Measurements from ENCODE around the gene NAALADL2.
"Not testable (repeated sequence)": the region's sequence is repeated elsewhere in the genome, so short reads cannot be mapped to it uniquely, and the experiment has no call there.

NAALADL2 gene

GRCh38 chr3:175131866-175132265, 272.7 kb downstream of the NAALADL2 start:
- DNase-seq (ENCODE audit: low read depth in 3 of 3): not testable (repeated sequence)

- DNase-seq (ENCODE audit: low read depth in 3 of 3): not testable (repeated sequence)
Observed at GRCh38 chr3:175132706-175133105, 273.6 kb downstream of the NAALADL2 start.

- no peak for DNase-seq (ENCODE audit: low read depth in 3 of 3)
Observed at GRCh38 chr3:175144368-175144767, 285.2 kb downstream of the NAALADL2 start.

GRCh38 chr3:175146258-175146657, 287.1 kb downstream of the NAALADL2 start:
- DNase-seq (ENCODE audit: low read depth in 3 of 3): no peak

GRCh38 chr3:175149675-175150074, 290.5 kb downstream of the NAALADL2 start:
- no peak for DNase-seq (ENCODE audit: low read depth in 3 of 3)

GRCh38 chr3:175150812-175151401, 291.8 kb downstream of the NAALADL2 start:
- DNase-seq (ENCODE audit: low read depth in 3 of 3): no peak

- DNase-seq (ENCODE audit: low read depth in 3 of 3): no peak
Observed at GRCh38 chr3:175153595-175153994, 294.5 kb downstream of the NAALADL2 start.

GRCh38 chr3:175155172-175155571, 296.0 kb downstream of the NAALADL2 start:
- no peak for DNase-seq (ENCODE audit: low read depth in 3 of 3)

- DNase-seq (ENCODE audit: low read depth in 3 of 3): no peak
Observed at GRCh38 chr3:175159202-175159601, 300.1 kb downstream of the NAALADL2 start.

- DNase-seq (ENCODE audit: low read depth in 3 of 3): no peak
Observed at GRCh38 chr3:175161291-175161690, 302.2 kb downstream of the NAALADL2 start.

- no peak for DNase-seq (ENCODE audit: low read depth in 3 of 3)
Observed at GRCh38 chr3:175163686-175164085, 304.6 kb downstream of the NAALADL2 start.

GRCh38 chr3:175173117-175173516, 314.0 kb downstream of the NAALADL2 start:
- DNase-seq (ENCODE audit: low read depth in 3 of 3): not testable (repeated sequence)

- DNase-seq (ENCODE audit: low read depth in 3 of 3): no peak
Observed at GRCh38 chr3:175176556-175176955, 317.4 kb downstream of the NAALADL2 start.

GRCh38 chr3:175179055-175179454, 319.9 kb downstream of the NAALADL2 start:
- no peak for DNase-seq (ENCODE audit: low read depth in 3 of 3)

- no peak for DNase-seq (ENCODE audit: low read depth in 3 of 3)
Observed at GRCh38 chr3:175184392-175184791, 325.3 kb downstream of the NAALADL2 start.

- no peak for DNase-seq (ENCODE audit: low read depth in 3 of 3)
Observed at GRCh38 chr3:175185903-175186302, 326.8 kb downstream of the NAALADL2 start.

- DNase-seq (ENCODE audit: low read depth in 3 of 3): no peak
Observed at GRCh38 chr3:175186511-175186910, 327.4 kb downstream of the NAALADL2 start.

GRCh38 chr3:175187586-175187985, 328.5 kb downstream of the NAALADL2 start:
- no peak for DNase-seq (ENCODE audit: low read depth in 3 of 3)

GRCh38 chr3:175192536-175192935, 333.4 kb downstream of the NAALADL2 start:
- DNase-seq (ENCODE audit: low read depth in 3 of 3): no peak

GRCh38 chr3:175193815-175194518, 334.8 kb downstream of the NAALADL2 start:
- DNase-seq (ENCODE audit: low read depth in 3 of 3): no peak

GRCh38 chr3:175198991-175199783, 340.1 kb downstream of the NAALADL2 start:
- no peak for DNase-seq (ENCODE audit: low read depth in 3 of 3)

GRCh38 chr3:175199961-175200360, 340.8 kb downstream of the NAALADL2 start:
- DNase-seq (ENCODE audit: low read depth in 3 of 3): no peak
